ENCODE measurements around the gene PPP2R2D.

DNA sequence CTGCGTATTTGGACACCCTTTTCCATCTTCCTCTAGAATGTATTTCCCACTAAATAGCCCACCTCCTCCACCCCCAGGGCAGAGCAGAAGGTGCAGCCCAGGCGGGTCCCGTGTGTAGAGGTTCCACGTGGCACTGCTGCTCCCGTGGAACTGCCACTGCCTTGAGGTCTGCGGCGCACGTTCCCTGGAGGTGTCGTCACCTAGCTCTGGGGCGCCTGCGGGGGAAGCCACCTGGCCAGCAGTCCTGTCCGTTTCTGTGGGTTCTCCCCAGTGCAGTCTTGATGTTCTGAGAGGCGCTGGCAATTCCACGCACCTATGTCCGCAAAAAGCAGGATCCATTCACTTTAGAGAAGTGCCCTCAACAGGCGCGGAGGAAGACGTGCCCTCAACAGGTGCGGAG, 59.0 kb downstream of the PPP2R2D start:
- no peak for TF ChIP-seq POLR2AphosphoS5 (IDR thresholded peaks at IDR 0.05)
- TF ChIP-seq, protein P1, sequence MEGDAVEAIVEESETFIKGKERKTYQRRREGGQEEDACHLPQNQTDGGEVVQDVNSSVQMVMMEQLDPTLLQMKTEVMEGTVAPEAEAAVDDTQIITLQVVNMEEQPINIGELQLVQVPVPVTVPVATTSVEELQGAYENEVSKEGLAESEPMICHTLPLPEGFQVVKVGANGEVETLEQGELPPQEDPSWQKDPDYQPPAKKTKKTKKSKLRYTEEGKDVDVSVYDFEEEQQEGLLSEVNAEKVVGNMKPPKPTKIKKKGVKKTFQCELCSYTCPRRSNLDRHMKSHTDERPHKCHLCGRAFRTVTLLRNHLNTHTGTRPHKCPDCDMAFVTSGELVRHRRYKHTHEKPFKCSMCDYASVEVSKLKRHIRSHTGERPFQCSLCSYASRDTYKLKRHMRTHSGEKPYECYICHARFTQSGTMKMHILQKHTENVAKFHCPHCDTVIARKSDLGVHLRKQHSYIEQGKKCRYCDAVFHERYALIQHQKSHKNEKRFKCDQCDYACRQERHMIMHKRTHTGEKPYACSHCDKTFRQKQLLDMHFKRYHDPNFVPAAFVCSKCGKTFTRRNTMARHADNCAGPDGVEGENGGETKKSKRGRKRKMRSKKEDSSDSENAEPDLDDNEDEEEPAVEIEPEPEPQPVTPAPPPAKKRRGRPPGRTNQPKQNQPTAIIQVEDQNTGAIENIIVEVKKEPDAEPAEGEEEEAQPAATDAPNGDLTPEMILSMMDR (IDR thresholded peaks at IDR 0.05): no peak
- TF ChIP-seq POLR2A (IDR thresholded peaks at IDR 0.05): no peak
- TF ChIP-seq EP300 (IDR thresholded peaks at IDR 0.05): no peak

Data from stomach (tissue), 4 donors.